ENCODE data around the gene UBE2U.
"Not testable (repeated sequence)": the region's sequence is repeated elsewhere in the genome, so short reads cannot be mapped to it uniquely, and the experiment has no call there.

UBE2U gene

DNA sequence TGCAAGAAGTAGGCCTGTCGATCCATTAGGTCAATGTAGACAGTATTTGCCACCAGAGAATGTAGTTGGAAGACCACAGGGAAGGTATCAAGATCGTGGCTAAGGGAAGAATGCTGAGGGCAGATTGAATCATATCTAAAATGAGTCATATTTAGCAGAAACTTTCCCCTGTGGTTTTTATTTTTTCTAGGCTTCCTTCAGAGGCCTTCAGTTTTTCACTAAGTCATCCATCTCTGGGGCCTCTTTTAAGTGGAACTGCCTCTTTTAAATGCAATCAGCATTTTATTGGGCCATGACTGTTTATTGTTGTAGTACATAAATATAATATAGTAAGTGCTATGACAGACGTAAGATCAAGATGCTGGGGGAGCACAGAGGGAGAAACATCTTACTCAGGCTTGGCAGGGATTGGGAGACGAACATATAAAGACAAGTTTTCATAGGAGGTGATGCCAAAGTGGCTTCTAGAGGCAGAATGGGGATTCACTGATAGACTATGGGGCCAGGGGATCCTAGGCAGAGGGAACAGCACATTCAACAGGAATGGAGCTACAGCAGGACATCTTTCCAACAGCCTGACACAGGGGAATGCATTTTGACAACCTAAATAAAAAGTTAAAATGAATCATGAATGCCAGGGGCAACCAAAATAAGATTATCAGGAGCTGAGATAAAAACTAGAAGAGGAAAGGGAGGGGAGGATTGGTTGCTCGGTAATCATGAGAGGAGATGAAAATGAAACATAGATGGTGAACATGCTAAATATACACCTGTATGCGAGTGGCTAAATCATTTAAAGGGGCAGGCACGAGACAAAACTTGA, 20.1 kb downstream of the UBE2U start:
- Histone ChIP-seq H3K9ac (ENCODE audit: low read length) (no peak overlapping the region), H3K9me2 (ENCODE audit: low read depth, low read length) (no peaks in the 10 kb centered on the region), H2AFZ (ENCODE audit: low read length) (no peak overlapping the region), H3F3A (ENCODE audit: insufficient read depth, low read length) (no peaks in the 10 kb centered on the region), H3K4me3 (ENCODE audit: low read depth, low read length, poor library complexity, severe bottlenecking) (no peak overlapping the region), H3K36me3 (ENCODE audit: insufficient read depth, low read length) (no peaks in the 10 kb centered on the region), H3K27me3 (ENCODE audit: insufficient read depth, low read length) (no peaks in the 10 kb centered on the region), H4K20me1 (ENCODE audit: insufficient read depth, low read length) (no peaks in the 10 kb centered on the region), H3K9me3 (ENCODE audit: low read length) (no peaks in the 10 kb centered on the region), H3K79me2 (ENCODE audit: insufficient read depth, low read length) (no peaks in the 10 kb centered on the region), H3K4me1 (ENCODE audit: insufficient read depth, low read length, severe bottlenecking) (no peaks in the 10 kb centered on the region), H3K27ac (ENCODE audit: low read depth, low read length, poor library complexity, severe bottlenecking) (no peak overlapping the region), H3K4me2 (ENCODE audit: low read length) (no peak overlapping the region)
- TF ChIP-seq, protein P1, sequence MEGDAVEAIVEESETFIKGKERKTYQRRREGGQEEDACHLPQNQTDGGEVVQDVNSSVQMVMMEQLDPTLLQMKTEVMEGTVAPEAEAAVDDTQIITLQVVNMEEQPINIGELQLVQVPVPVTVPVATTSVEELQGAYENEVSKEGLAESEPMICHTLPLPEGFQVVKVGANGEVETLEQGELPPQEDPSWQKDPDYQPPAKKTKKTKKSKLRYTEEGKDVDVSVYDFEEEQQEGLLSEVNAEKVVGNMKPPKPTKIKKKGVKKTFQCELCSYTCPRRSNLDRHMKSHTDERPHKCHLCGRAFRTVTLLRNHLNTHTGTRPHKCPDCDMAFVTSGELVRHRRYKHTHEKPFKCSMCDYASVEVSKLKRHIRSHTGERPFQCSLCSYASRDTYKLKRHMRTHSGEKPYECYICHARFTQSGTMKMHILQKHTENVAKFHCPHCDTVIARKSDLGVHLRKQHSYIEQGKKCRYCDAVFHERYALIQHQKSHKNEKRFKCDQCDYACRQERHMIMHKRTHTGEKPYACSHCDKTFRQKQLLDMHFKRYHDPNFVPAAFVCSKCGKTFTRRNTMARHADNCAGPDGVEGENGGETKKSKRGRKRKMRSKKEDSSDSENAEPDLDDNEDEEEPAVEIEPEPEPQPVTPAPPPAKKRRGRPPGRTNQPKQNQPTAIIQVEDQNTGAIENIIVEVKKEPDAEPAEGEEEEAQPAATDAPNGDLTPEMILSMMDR (IDR thresholded peaks at IDR 0.05; ENCODE audit: low read length), result no peak
- TF ChIP-seq EZH2 (IDR thresholded peaks at IDR 0.05; ENCODE audit: borderline replicate concordance, low read length), result no peak

- H3K4me1 ChIP-seq (ENCODE audit: insufficient read depth, low read length, severe bottlenecking); H3K9ac ChIP-seq (ENCODE audit: low read length); H3K27me3 ChIP-seq (ENCODE audit: insufficient read depth, low read length); H2AFZ ChIP-seq (ENCODE audit: low read length); H3F3A ChIP-seq (ENCODE audit: insufficient read depth, low read length); H3K9me2 ChIP-seq (ENCODE audit: low read depth, low read length); H3K4me3 ChIP-seq (ENCODE audit: low read depth, low read length, poor library complexity, severe bottlenecking); H4K20me1 ChIP-seq (ENCODE audit: insufficient read depth, low read length); H3K9me3 ChIP-seq (ENCODE audit: low read length); H3K4me2 ChIP-seq (ENCODE audit: low read length); H3K36me3 ChIP-seq (ENCODE audit: insufficient read depth, low read length); H3K79me2 ChIP-seq (ENCODE audit: insufficient read depth, low read length); H3K27ac ChIP-seq (ENCODE audit: low read depth, low read length, poor library complexity, severe bottlenecking): not testable (repeated sequence)
These were observed 20.8 kb downstream of the UBE2U start for GRCh38 chr1:64224236-64224635.

DNA sequence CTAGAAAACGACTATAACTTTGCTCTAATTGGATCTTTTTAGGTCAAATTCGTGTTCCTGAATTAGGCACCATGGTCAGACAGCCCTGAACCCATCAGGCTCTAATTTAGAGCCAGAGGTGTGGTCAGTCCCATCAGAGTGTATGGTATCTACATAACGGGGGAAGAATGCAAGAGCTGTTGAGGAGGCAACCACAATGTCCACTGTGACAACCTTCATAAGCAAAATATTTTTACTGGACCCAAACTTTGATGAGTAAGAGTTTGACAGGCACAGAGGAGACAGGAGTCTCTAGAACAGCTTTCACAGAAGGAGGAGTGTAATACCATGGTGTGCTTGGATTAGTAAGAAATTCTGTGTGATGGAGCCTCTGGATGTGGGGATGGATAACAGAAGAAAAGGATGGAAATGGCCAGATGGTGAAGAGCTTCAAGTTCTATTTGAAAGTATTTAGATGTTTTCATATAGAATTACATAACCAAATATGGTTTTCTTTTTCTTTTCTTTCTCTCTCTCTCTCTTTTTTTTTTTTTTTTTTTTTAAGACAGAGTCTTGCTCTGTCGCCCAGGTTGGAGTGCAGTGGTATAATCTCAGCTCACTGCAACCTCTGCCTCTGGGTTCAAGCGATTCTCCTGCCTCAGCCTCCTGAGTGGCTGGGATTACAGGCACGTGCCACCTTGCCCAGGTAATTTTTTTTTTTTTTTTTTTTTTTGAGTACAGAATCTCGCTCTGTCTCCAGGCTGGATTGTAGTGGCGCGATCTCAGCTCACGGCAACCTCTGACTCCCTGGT, 24.9 kb downstream of the UBE2U start:
- Histone ChIP-seq H3K9me2 (ENCODE audit: low read depth, low read length) (no peaks in the 10 kb centered on the region), H3K36me3 (ENCODE audit: insufficient read depth, low read length) (no peaks in the 10 kb centered on the region), H3K27me3 (ENCODE audit: insufficient read depth, low read length) (no peaks in the 10 kb centered on the region), H3K27ac (ENCODE audit: low read depth, low read length, poor library complexity, severe bottlenecking) (no peak overlapping the region), H3K4me3 (ENCODE audit: low read depth, low read length, poor library complexity, severe bottlenecking) (no peak overlapping the region), H3F3A (ENCODE audit: insufficient read depth, low read length) (no peaks in the 10 kb centered on the region), H3K9ac (ENCODE audit: low read length) (no peak overlapping the region), H2AFZ (ENCODE audit: low read length) (no peak overlapping the region), H4K20me1 (ENCODE audit: insufficient read depth, low read length) (no peaks in the 10 kb centered on the region), H3K4me2 (ENCODE audit: low read length) (no peak overlapping the region), H3K79me2 (ENCODE audit: insufficient read depth, low read length) (no peaks in the 10 kb centered on the region), H3K9me3 (ENCODE audit: low read length) (no peaks in the 10 kb centered on the region), H3K4me1 (ENCODE audit: insufficient read depth, low read length, severe bottlenecking) (no peaks in the 10 kb centered on the region)
- TF ChIP-seq EZH2 (IDR thresholded peaks at IDR 0.05; ENCODE audit: borderline replicate concordance, low read length), result no peak
- TF ChIP-seq, protein P1 (IDR thresholded peaks at IDR 0.05; ENCODE audit: low read length), result no peak
